LNCAP (cell line): Measurements from ENCODE around the gene CDKAL1.

Experiments
- CTCF ChIP-seq: fragments of 450-650 bp; IDR thresholded peaks from 2 replicates; pipeline ENCODE4 v1.5.1; 2017; ENCODE audit warnings: mild to moderate bottlenecking

CDKAL1 gene

GRCh38 chr6:20509212-20509611 lies 25.0 kb upstream of the CDKAL1 start:
- no peak for TF ChIP-seq CTCF

DNA sequence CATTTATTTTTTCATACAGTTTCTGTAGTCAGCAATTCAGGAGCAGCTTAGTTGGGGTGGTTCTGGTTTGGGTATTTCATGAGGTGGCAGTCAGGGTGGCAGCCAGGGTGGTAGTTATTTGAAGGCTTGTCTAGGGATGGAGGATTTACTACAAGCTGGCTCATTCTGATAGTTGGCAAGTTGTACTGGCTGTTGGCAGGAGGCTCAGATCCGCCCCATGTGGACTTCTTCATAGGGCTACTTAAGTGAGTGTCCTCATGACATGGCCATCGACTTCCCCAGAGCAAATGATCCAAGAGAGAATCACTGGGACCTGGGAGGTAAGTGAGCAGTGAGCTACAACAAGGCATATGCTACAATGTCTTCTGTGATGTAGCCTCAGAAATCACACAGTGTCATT lies 22.4 kb upstream of the CDKAL1 start:
- TF ChIP-seq CTCF: no peak

DNA sequence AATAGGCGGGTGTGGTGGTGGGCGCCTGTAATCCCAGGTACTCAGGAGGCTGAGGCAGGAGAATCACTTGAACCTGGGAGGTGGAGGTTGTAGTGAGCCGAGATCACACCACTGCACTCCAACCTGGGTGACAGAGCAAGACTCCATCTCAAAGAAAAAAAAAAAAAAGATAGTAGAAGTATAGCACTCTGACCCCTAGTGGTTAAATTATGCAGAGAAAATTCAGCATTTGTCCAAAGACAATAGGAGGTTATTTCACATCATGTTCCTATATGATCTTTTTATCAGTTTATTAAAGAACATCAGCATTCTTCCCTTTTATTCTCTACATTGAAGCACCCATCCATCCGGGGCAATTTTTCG lies 5.2 kb upstream of the CDKAL1 start:
- TF ChIP-seq CTCF: peak; percentile 56

- no peak for TF ChIP-seq CTCF
Observed at GRCh38 chr6:20532881-20533280, 1.4 kb upstream of the CDKAL1 start.

DNA sequence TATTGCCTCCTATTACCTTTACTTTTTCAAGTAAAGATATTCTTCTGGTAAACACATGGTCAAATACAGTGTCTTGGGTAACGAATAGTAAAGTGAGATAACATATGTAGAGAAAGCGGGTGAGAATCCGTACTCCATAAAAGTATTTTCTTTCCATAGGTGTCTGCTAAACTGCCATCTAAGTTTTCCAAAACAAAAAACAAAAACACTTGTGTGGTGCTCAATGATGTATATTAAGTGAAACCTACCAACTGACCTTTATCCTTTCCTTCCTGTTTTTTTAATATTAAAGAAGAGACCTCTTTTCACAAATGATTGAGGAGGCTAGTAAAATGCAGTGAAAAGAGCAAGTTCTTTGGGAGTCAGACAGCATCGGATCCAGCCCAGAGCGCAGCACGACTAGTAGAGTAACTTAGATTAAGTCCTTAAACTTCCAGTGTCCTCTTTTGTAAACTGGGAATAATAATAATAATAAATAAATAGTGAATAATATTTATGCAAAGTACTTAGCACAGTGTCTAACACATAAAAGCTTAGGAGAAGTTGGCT lies 437 bp upstream of the CDKAL1 start:
- no peak for TF ChIP-seq CTCF

DNA sequence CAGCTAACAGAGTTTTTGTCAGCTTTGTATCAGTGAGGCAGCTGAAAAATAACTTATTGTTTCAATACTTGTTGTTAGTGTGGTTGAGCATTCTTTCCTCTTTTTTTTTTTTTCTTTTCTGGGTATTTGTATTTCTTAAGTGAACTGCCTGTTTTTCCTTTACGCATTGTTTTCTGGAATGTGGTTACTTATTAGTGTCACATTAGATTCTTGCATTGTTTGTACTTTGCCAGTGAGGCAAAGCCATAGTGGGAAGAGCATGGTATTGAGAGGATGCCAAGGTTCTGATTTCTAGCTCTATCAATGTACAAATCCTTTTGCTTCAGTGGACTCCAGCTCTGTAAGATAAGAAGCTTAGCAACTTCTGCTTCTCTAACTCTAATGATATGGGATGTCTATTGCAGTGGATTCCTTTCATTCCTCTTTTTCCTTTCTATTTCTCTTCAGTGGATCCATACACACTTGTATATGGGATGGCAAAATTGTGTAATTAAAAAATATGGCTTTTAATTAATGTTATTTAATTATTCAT lies 3.9 kb downstream of the CDKAL1 start:
- no peak for TF ChIP-seq CTCF

GRCh38 chr6:20538907-20539306 lies 4.7 kb downstream of the CDKAL1 start:
- no peak for TF ChIP-seq CTCF

GRCh38 chr6:20539387-20539786 lies 5.1 kb downstream of the CDKAL1 start:
- no peak for TF ChIP-seq CTCF
